ENCODE results near the gene FBXO41. TPM values are rescaled to one million over a fixed set of nuclear protein-coding genes. Genes with fewer than 3 reads are reported as not detected.
A peak's percentile ranks its signal among the peaks of the same experiment; 100 is the strongest.

The FBXO41 gene
- total RNA-seq, 2 experiments from 2014 or later: 20.4 to 57.9 TPM

DNA sequence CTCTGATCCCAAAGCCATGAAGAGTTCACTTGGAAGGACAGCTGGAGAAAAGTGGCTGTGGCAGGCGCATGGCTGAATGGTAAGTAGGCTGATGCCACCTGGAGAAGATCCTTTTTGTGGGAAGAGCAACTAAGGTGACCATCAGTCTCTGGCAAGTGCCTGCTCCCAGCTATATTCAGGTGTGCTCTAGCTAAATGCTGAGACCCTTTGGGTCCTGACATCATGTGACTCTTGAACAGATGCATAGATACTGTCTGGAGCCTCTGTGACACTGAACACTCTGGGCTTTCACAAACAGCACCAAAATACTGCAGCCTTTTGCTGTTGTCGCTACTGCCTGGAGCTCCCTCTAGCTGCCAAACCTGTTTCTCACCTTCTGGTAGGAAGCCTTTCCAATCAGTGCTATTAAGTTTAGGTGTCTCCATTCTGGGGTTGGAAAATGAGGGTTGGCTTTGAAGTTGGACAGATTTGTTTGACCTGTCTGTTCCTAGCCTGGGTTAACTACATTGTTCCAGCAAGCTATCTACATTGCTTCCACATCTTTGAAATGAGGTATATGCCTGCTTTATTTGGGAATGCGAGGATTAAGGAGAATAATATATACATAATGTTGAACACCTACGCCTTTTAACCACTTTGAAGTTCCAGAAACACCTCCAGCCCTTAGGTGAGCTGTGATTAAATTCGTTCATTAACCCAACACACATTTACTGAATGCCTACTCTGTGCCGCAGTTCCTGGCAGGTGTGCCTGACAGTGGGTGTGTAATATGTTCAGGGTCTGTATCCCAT is 6.0 kb upstream of the FBXO41 start:
- H3K27ac ChIP-seq (ENCODE audit: low read depth, low read length, poor library complexity, severe bottlenecking): no peak overlapping the region
- intact Hi-C loops (cut with micrococcal nuclease; ENCODE audit: unreplicated experiment): no loop called here
- DNase-seq (ENCODE audit: low spot score): peak; percentile 75
- H3K4me1 ChIP-seq (ENCODE audit: insufficient read depth, low read length, poor library complexity, severe bottlenecking): peaks cover 13% of the 10 kb centered on the region
- H3K4me2 ChIP-seq (ENCODE audit: low read length): no peak overlapping the region
- no peak for TF ChIP-seq EZH2phosphoT487 (IDR thresholded peaks at IDR 0.05; ENCODE audit: borderline replicate concordance, low read depth, low read length)
- TF ChIP-seq, protein P1, sequence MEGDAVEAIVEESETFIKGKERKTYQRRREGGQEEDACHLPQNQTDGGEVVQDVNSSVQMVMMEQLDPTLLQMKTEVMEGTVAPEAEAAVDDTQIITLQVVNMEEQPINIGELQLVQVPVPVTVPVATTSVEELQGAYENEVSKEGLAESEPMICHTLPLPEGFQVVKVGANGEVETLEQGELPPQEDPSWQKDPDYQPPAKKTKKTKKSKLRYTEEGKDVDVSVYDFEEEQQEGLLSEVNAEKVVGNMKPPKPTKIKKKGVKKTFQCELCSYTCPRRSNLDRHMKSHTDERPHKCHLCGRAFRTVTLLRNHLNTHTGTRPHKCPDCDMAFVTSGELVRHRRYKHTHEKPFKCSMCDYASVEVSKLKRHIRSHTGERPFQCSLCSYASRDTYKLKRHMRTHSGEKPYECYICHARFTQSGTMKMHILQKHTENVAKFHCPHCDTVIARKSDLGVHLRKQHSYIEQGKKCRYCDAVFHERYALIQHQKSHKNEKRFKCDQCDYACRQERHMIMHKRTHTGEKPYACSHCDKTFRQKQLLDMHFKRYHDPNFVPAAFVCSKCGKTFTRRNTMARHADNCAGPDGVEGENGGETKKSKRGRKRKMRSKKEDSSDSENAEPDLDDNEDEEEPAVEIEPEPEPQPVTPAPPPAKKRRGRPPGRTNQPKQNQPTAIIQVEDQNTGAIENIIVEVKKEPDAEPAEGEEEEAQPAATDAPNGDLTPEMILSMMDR (conservative IDR thresholded peaks at IDR 0.05; ENCODE audit: low read length): peak; percentile 90
- H3K4me3 ChIP-seq (ENCODE audit: low read depth, low read length, poor library complexity, severe bottlenecking): no peak overlapping the region
- no peak overlapping the region for H2AFZ ChIP-seq (ENCODE audit: low read length)
- no peaks in the 10 kb centered on the region for H3K36me3 ChIP-seq (ENCODE audit: insufficient read depth, low read length)
- H3K9me2 ChIP-seq (ENCODE audit: insufficient read depth, low read length): no peaks in the 10 kb centered on the region
- H3K9me3 ChIP-seq (ENCODE audit: low read length): no peaks in the 10 kb centered on the region
- ChIA-PET POLR2A (interaction anchor here (0.6 to 1.2 kb wide), 8 partner anchors 8 to 187 kb away, joined by 3 read pairs; partner anchors contain the start of gene CCT7), CTCF (ENCODE audit: unreplicated experiment) (interaction anchor here (0.6 kb wide), 2 partner anchors 13 to 54 kb away, joined by 3 read pairs; no protein-coding TSS in a partner anchor)
- no TSS peak for BruUV-seq (replicated peaks)
- H3K79me2 ChIP-seq (ENCODE audit: insufficient read depth, low read depth, low read length): no peaks in the 10 kb centered on the region
- H4K20me1 ChIP-seq (ENCODE audit: insufficient read depth, low read length): no peaks in the 10 kb centered on the region

DNA sequence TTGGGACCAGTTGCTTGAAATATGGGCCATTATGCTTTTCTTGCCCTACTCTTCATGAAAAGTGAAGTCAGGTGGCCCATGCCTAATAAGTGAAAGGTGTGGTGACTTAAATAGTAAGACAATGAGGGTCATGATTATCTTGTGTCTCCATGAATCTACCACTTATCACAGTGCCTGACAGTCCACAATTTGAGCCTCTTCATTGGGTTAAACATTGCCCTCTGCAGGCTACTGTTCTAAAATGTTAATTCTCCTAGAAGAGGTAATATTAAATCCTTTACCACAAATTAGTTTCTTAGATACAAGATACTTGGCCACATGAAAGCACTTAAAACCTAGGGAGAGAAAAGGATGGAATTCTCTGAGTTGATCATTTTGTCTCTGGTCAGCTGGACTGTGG is 5.0 kb upstream of the FBXO41 start:
- ChIA-PET CTCF (ENCODE audit: unreplicated experiment) (no interaction called here), POLR2A (interaction anchor here (1.0 kb wide), 2 partner anchors 53 to 77 kb away, joined by 3 to 5 read pairs; no protein-coding TSS in a partner anchor)
- TF ChIP-seq, protein P1 (conservative IDR thresholded peaks at IDR 0.05; ENCODE audit: low read length): peak; percentile 65
- TF ChIP-seq EZH2phosphoT487 (IDR thresholded peaks at IDR 0.05; ENCODE audit: borderline replicate concordance, low read depth, low read length): no peak
- intact Hi-C loops (cut with micrococcal nuclease; ENCODE audit: unreplicated experiment): no loop called here
- Histone ChIP-seq H3K4me3 (ENCODE audit: low read depth, low read length, poor library complexity, severe bottlenecking) (no peak overlapping the region), H3K27ac (ENCODE audit: low read depth, low read length, poor library complexity, severe bottlenecking) (no peak overlapping the region), H3K9me3 (ENCODE audit: low read length) (no peaks in the 10 kb centered on the region), H4K20me1 (ENCODE audit: insufficient read depth, low read length) (no peaks in the 10 kb centered on the region), H3K79me2 (ENCODE audit: insufficient read depth, low read depth, low read length) (no peaks in the 10 kb centered on the region), H3K4me2 (ENCODE audit: low read length) (no peak overlapping the region), H3K4me1 (ENCODE audit: insufficient read depth, low read length, poor library complexity, severe bottlenecking) (peaks cover 19% of the 10 kb centered on the region), H2AFZ (ENCODE audit: low read length) (no peak overlapping the region), H3K9me2 (ENCODE audit: insufficient read depth, low read length) (no peaks in the 10 kb centered on the region), H3K36me3 (ENCODE audit: insufficient read depth, low read length) (no peaks in the 10 kb centered on the region)
- peak; percentile 18 for DNase-seq (ENCODE audit: low spot score)
- no TSS peak for BruUV-seq (replicated peaks)

All from OCI-LY7 (cell line).